ENCODE measurements around the gene HAO2. TPM values are rescaled to one million over a fixed set of nuclear protein-coding genes. Genes with fewer than 3 reads are reported as not detected.

Gene HAO2
- total RNA-seq, 2 experiments from 2014 or later, result not detected

- Histone ChIP-seq H3K79me2 (ENCODE audit: insufficient read depth, low read depth, low read length) (no peaks in the 10 kb centered on the region), H3K4me2 (ENCODE audit: low read length) (no peak within 1 kb of the TSS), H3K9me3 (ENCODE audit: low read length) (no peaks in the 10 kb centered on the region), H3K27ac (ENCODE audit: low read depth, low read length, poor library complexity, severe bottlenecking) (no peak within 1 kb of the TSS), H2AFZ (ENCODE audit: low read length) (no peak within 1 kb of the TSS), H4K20me1 (ENCODE audit: insufficient read depth, low read length) (no peaks in the 10 kb centered on the region), H3K4me1 (ENCODE audit: insufficient read depth, low read length, poor library complexity, severe bottlenecking) (no peaks in the 10 kb centered on the region), H3K4me3 (ENCODE audit: low read depth, low read length, poor library complexity, severe bottlenecking) (no peak within 1 kb of the TSS), H3K9me2 (ENCODE audit: insufficient read depth, low read length) (no peaks in the 10 kb centered on the region), H3K36me3 (ENCODE audit: insufficient read depth, low read length) (no peaks in the 10 kb centered on the region)
- BruUV-seq (replicated peaks), result no TSS peak
- intact Hi-C loops (cut with micrococcal nuclease; ENCODE audit: unreplicated experiment), result no loop called here
- TF ChIP-seq EZH2phosphoT487 (IDR thresholded peaks at IDR 0.05; ENCODE audit: borderline replicate concordance, low read depth, low read length) (no peak), CTCF (conservative IDR thresholded peaks at IDR 0.05; ENCODE audit: low read length) (no peak)
- CTCF ChIA-PET (ENCODE audit: unreplicated experiment), result no interaction called here
- DNase-seq (ENCODE audit: low spot score), result no peak
- POLR2A ChIA-PET, result no interaction called here
These were observed 46.4 kb downstream of the HAO2 start, which contains the start of gene HSD3B2 for GRCh38 chr1:119414950-119415349. TSS of gene HSD3B2 (plus strand) at chr1:119415150. CDS start at chr1:119415420, 270 bp downstream.

- H3K79me2 ChIP-seq (ENCODE audit: insufficient read depth, low read depth, low read length), result no peaks in the 10 kb centered on the region
- CTCF ChIA-PET (ENCODE audit: unreplicated experiment), result no interaction called here
- no peak for DNase-seq (ENCODE audit: low spot score)
- no peaks in the 10 kb centered on the region for H3K36me3 ChIP-seq (ENCODE audit: insufficient read depth, low read length)
- H3K27ac ChIP-seq (ENCODE audit: low read depth, low read length, poor library complexity, severe bottlenecking), result no peak overlapping the region
- no peak for TF ChIP-seq CTCF (conservative IDR thresholded peaks at IDR 0.05; ENCODE audit: low read length)
- H2AFZ ChIP-seq (ENCODE audit: low read length), result no peak overlapping the region
- intact Hi-C loops (cut with micrococcal nuclease; ENCODE audit: unreplicated experiment), result no loop called here
- no peaks in the 10 kb centered on the region for H3K9me3 ChIP-seq (ENCODE audit: low read length)
- no peak overlapping the region for H3K4me2 ChIP-seq (ENCODE audit: low read length)
- no TSS peak for BruUV-seq (replicated peaks)
- H3K4me1 ChIP-seq (ENCODE audit: insufficient read depth, low read length, poor library complexity, severe bottlenecking), result no peaks in the 10 kb centered on the region
- no peaks in the 10 kb centered on the region for H4K20me1 ChIP-seq (ENCODE audit: insufficient read depth, low read length)
- POLR2A ChIA-PET, result no interaction called here
- no peak overlapping the region for H3K4me3 ChIP-seq (ENCODE audit: low read depth, low read length, poor library complexity, severe bottlenecking)
- H3K9me2 ChIP-seq (ENCODE audit: insufficient read depth, low read length), result no peaks in the 10 kb centered on the region
These were observed 47.5 kb downstream of the HAO2 start for GRCh38 chr1:119416006-119416640.

GRCh38 chr1:119419109-119419508 lies 50.5 kb downstream of the HAO2 start:
- no peak for DNase-seq (ENCODE audit: low spot score)
- POLR2A ChIA-PET, result no interaction called here
- no peak for TF ChIP-seq CTCF (conservative IDR thresholded peaks at IDR 0.05; ENCODE audit: low read length)
- TF ChIP-seq EZH2phosphoT487 (IDR thresholded peaks at IDR 0.05; ENCODE audit: borderline replicate concordance, low read depth, low read length), result no peak
- no peaks in the 10 kb centered on the region for H3K79me2 ChIP-seq (ENCODE audit: insufficient read depth, low read depth, low read length)
- no peak overlapping the region for H2AFZ ChIP-seq (ENCODE audit: low read length)
- H3K4me3 ChIP-seq (ENCODE audit: low read depth, low read length, poor library complexity, severe bottlenecking), result no peak overlapping the region
- no peaks in the 10 kb centered on the region for H3K36me3 ChIP-seq (ENCODE audit: insufficient read depth, low read length)
- no peaks in the 10 kb centered on the region for H3K4me1 ChIP-seq (ENCODE audit: insufficient read depth, low read length, poor library complexity, severe bottlenecking)
- no peaks in the 10 kb centered on the region for H3K9me3 ChIP-seq (ENCODE audit: low read length)
- H3K4me2 ChIP-seq (ENCODE audit: low read length), result no peak overlapping the region
- H3K9me2 ChIP-seq (ENCODE audit: insufficient read depth, low read length), result no peaks in the 10 kb centered on the region
- BruUV-seq (replicated peaks), result no TSS peak
- H3K27ac ChIP-seq (ENCODE audit: low read depth, low read length, poor library complexity, severe bottlenecking), result no peak overlapping the region
- H4K20me1 ChIP-seq (ENCODE audit: insufficient read depth, low read length), result no peaks in the 10 kb centered on the region
- intact Hi-C loops (cut with micrococcal nuclease; ENCODE audit: unreplicated experiment), result no loop called here
- CTCF ChIA-PET (ENCODE audit: unreplicated experiment), result no interaction called here
